HL-60 (cell line): ENCODE measurements around the gene MAP3K7.

ENCODE experiments used
- DNase-seq, 2 experiments: peaks; one replicate each; pipeline ENCODE4 v3.0.0-alpha.2; 2010 to 2020; ENCODE audit warnings: low read depth in 1 of 2, low spot score in 1 of 2
- H3K27ac ChIP-seq: fragments of 250-450 bp; sonication (Bioruptor Pico); replicated peaks from 2 replicates; pipeline ENCODE4 v1.5.1; 2020; ENCODE audit warnings: mild to moderate bottlenecking, moderate library complexity
- H3K27me3 ChIP-seq: fragments of 250-450 bp; sonication (Bioruptor Pico); 2 replicates; pipeline ENCODE4 v1.5.1; 2021; ENCODE audit warnings: mild to moderate bottlenecking, moderate library complexity; ENCODE audit not compliant: insufficient read depth, poor library complexity, severe bottlenecking
- H3K4me3 ChIP-seq: replicated peaks from 2 replicates; pipeline ENCODE4 v1.5.1; 2011; ENCODE audit warnings: mild to moderate bottlenecking, control low read depth, low read length; ENCODE audit not compliant: insufficient read depth
- GABPA ChIP-seq: IDR thresholded peaks from 2 replicates; pipeline ENCODE4 v1.6.1; 2012; ENCODE audit warnings: low read depth
- POLR2AphosphoS5 ChIP-seq: IDR thresholded peaks from 2 replicates; pipeline ENCODE4 v1.6.1; 2012; ENCODE audit warnings: low read depth
- SPI1 ChIP-seq: IDR thresholded peaks from 2 replicates; pipeline ENCODE4 v1.6.1; 2012; ENCODE audit warnings: low read depth, mild to moderate bottlenecking, borderline replicate concordance
- TF ChIP-seq, protein P1 (sequence below): IDR thresholded peaks from 2 replicates; pipeline ENCODE4 v1.6.1; 2012; ENCODE audit warnings: low read depth; ENCODE audit not compliant: insufficient replicate concordance
- TF ChIP-seq, protein P2 (sequence below): IDR thresholded peaks from one replicate; pipeline ENCODE4 v1.5.1; 2011; ENCODE audit warnings: low read length, control low read depth, inconsistent platforms; ENCODE audit not compliant: insufficient read depth

Gene MAP3K7

GRCh38 chr6:90619221-90619620 lies 32.3 kb upstream of the MAP3K7 start:
- no peak overlapping the region for H3K4me3 ChIP-seq
- no peak overlapping the region for H3K27ac ChIP-seq
- TF ChIP-seq, protein P1, sequence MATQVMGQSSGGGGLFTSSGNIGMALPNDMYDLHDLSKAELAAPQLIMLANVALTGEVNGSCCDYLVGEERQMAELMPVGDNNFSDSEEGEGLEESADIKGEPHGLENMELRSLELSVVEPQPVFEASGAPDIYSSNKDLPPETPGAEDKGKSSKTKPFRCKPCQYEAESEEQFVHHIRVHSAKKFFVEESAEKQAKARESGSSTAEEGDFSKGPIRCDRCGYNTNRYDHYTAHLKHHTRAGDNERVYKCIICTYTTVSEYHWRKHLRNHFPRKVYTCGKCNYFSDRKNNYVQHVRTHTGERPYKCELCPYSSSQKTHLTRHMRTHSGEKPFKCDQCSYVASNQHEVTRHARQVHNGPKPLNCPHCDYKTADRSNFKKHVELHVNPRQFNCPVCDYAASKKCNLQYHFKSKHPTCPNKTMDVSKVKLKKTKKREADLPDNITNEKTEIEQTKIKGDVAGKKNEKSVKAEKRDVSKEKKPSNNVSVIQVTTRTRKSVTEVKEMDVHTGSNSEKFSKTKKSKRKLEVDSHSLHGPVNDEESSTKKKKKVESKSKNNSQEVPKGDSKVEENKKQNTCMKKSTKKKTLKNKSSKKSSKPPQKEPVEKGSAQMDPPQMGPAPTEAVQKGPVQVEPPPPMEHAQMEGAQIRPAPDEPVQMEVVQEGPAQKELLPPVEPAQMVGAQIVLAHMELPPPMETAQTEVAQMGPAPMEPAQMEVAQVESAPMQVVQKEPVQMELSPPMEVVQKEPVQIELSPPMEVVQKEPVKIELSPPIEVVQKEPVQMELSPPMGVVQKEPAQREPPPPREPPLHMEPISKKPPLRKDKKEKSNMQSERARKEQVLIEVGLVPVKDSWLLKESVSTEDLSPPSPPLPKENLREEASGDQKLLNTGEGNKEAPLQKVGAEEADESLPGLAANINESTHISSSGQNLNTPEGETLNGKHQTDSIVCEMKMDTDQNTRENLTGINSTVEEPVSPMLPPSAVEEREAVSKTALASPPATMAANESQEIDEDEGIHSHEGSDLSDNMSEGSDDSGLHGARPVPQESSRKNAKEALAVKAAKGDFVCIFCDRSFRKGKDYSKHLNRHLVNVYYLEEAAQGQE = no peak
- TF ChIP-seq POLR2AphosphoS5 = no peak
- TF ChIP-seq, protein P2, sequence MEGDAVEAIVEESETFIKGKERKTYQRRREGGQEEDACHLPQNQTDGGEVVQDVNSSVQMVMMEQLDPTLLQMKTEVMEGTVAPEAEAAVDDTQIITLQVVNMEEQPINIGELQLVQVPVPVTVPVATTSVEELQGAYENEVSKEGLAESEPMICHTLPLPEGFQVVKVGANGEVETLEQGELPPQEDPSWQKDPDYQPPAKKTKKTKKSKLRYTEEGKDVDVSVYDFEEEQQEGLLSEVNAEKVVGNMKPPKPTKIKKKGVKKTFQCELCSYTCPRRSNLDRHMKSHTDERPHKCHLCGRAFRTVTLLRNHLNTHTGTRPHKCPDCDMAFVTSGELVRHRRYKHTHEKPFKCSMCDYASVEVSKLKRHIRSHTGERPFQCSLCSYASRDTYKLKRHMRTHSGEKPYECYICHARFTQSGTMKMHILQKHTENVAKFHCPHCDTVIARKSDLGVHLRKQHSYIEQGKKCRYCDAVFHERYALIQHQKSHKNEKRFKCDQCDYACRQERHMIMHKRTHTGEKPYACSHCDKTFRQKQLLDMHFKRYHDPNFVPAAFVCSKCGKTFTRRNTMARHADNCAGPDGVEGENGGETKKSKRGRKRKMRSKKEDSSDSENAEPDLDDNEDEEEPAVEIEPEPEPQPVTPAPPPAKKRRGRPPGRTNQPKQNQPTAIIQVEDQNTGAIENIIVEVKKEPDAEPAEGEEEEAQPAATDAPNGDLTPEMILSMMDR = no peak
- TF ChIP-seq SPI1 = no peak
- TF ChIP-seq GABPA = no peak
- peaks cover 9% of the 10 kb centered on the region for H3K27me3 ChIP-seq
- no peak for DNase-seq

DNA sequence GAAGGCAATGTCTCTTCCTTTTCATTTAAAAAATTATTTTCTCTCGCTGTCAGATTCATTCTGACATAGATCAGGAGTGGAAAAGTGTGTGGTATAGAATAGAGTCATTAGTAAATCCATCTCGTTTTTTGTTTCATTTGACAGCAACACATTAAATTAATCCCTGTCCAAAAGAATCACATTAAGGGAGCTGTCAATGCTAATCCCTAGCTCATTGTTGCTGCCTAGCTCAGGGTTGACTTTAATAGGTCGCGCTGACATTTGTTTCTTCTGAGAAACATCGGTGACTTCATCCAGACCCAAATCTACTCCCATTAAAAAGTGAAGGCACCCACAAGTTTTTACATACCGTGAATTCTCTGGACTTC lies 25.4 kb upstream of the MAP3K7 start:
- Histone ChIP-seq H3K27ac (no peak overlapping the region), H3K27me3 (peaks cover 40% of the 10 kb centered on the region), H3K4me3 (no peak overlapping the region)
- TF ChIP-seq, protein P1 = no peak
- TF ChIP-seq POLR2AphosphoS5 = no peak
- no peak for TF ChIP-seq GABPA
- TF ChIP-seq SPI1 = no peak
- TF ChIP-seq, protein P2 = no peak
- DNase-seq = no peak

DNA sequence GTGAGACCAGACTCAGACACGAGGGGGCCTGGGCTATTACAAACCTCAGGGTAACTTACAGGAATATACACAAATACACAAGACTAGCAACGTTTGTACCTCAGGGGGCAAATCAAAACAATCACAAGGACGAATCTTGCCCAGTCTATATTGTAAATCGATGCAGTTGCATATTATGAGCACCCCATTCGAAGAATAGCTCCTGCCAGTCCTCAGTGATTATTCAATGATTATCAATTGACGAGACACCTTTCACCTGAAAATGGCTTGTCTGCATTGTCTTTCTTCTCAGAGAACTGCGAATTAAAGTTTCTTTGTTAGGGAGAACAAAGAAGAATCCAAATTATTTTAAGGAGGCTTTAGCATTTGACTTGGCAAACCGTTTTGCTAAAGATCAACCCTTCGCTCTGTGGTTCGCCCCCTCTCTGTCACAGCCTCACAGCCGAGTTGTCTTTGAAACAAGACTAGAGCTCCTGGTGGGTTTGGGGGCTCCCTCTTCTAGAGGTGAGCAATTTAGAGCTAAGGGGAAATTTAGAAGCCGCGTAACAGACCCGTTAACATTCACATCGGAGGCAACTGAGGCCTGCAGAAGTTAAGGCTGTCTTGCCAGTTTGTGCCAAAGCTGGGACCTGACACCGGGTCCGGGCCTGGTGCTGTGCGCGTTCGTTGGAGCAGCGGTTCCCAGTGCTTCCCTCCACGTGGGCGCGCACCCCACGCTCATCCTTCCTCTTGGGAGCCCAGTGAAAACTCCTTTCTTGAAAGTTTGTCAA lies 24.9 kb upstream of the MAP3K7 start:
- TF ChIP-seq, protein P1 = no peak
- Histone ChIP-seq H3K27ac (no peak overlapping the region), H3K27me3 (peaks cover 40% of the 10 kb centered on the region), H3K4me3 (peak overlapping the region; percentile 55)
- DNase-seq = no peak
